Muscle layer of duodenum (tissue), 2 donors: ENCODE results near the gene KATNBL1.

Experiments
- H3K27ac ChIP-seq: one replicate; pipeline ENCODE4 v1.7.0; 2013; ENCODE audit warnings: mild to moderate bottlenecking, low read length
- H3K27me3 ChIP-seq: one replicate; pipeline ENCODE4 v1.7.0; 2013; ENCODE audit warnings: low read depth, mild to moderate bottlenecking, control low read depth, low read length
- H3K36me3 ChIP-seq, 2 donors: one replicate each; pipeline ENCODE4 v1.7.0; 2013; ENCODE audit warnings: low read length in 2 of 2, control low read depth in 1 of 2, mild to moderate bottlenecking in 1 of 2; ENCODE audit not compliant: insufficient read depth in 2 of 2, control insufficient read depth in 1 of 2
- H3K4me1 ChIP-seq, 2 donors: one replicate each; pipeline ENCODE4 v1.7.0; 2013; ENCODE audit warnings: low read length in 2 of 2, mild to moderate bottlenecking in 2 of 2, control low read depth in 1 of 2, moderate library complexity in 1 of 2; ENCODE audit not compliant: insufficient read depth in 2 of 2, control insufficient read depth in 1 of 2
- H3K4me3 ChIP-seq, 2 donors: one replicate each; pipeline ENCODE4 v1.7.0; 2013; ENCODE audit warnings: low read length in 2 of 2, low read depth in 1 of 2, mild to moderate bottlenecking in 1 of 2
- H3K9me3 ChIP-seq, 2 donors: one replicate each; pipeline ENCODE4 v1.7.0; 2013; ENCODE audit warnings: low read length in 2 of 2, control low read depth in 1 of 2, mild to moderate bottlenecking in 1 of 2; ENCODE audit not compliant: control insufficient read depth in 1 of 2
- donor health status: healthy.

Gene KATNBL1, protein sequence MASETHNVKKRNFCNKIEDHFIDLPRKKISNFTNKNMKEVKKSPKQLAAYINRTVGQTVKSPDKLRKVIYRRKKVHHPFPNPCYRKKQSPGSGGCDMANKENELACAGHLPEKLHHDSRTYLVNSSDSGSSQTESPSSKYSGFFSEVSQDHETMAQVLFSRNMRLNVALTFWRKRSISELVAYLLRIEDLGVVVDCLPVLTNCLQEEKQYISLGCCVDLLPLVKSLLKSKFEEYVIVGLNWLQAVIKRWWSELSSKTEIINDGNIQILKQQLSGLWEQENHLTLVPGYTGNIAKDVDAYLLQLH

DNA sequence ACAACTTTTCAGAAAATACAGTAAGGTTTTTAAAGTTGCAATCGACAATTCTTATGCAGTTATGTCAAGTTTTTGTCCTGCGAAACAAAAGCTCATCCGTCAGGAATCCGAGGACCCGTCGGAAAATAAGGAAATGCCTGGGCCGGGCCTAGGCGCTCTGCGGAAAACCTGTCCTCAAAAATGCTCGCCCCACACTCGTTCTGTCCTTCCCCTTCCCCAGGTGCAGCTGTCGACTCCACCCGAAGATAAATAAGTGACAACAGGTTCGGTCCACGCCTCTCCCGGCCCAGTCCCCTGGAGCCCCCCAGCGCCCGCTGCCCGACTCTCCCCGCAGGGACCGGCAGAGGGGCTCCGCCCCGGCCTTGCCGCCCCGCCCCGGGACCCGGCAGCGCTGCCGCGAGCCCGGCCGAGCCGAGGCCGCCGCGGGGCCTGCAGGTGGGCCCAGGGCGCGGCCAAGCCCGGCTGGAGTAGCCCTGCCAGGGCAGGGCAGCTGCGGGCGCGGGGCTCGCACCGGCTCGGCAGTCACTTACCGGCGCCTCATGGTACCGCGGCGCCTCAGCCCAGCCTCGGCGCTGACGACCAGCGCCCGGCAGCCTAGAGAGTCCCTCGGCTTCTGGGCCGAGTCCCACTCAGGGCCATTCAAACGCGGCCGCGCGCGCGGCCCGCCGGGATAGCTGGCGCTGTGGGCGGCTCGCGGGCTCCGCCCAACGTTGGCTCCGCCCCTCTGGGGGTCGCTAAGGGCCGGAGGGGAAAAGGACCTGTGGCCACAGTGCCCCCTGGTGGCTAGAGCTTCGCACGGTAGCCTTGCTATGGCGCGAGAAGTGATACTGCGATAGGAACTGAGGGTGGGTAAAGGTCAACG lies at the start of gene KATNBL1:
Gene KATNBL1 (minus strand): TSS at position 676 of the 862 bp plus-strand sequence. CDS start 46,420 bp downstream, outside the sequence.
- Histone ChIP-seq H3K4me3 (peak within 1 kb of the TSS; percentile 74 to 80), H3K27ac (peak within 1 kb of the TSS; percentile 77), H3K27me3 (no peaks in the 10 kb centered on the region), H3K9me3 (no peaks in the 10 kb centered on the region), H3K4me1 (peaks cover 7 to 9% of the 10 kb centered on the region in 2 donors), H3K36me3 (no peaks in the 10 kb centered on the region)

DNA sequence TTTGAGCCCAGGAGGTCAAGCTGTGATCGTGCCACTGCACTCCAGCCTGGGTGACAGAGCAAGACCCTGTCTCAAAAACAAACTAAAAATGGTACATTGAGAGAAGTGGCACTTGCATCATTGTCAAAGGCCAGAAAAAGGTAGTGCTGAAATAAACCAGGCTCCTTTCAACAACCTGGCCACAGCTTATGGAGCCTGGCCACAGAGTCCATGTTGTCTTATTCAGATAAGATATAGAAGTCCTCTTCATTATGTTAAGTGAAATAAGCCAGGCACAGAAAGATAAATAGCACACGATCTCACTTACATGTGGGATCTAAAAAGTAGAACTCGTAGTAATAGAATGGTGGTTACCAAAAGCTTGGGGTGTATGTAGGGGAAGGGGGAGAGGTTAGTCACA lies 49.7 kb upstream of the KATNBL1 start:
- Histone ChIP-seq H3K4me3 (no peak overlapping the region), H3K4me1 (no peaks in the 10 kb centered on the region), H3K9me3 (no peaks in the 10 kb centered on the region), H3K36me3 (peaks cover 8 to 36% of the 10 kb centered on the region in 2 donors), H3K27me3 (no peaks in the 10 kb centered on the region), H3K27ac (no peak overlapping the region)

DNA sequence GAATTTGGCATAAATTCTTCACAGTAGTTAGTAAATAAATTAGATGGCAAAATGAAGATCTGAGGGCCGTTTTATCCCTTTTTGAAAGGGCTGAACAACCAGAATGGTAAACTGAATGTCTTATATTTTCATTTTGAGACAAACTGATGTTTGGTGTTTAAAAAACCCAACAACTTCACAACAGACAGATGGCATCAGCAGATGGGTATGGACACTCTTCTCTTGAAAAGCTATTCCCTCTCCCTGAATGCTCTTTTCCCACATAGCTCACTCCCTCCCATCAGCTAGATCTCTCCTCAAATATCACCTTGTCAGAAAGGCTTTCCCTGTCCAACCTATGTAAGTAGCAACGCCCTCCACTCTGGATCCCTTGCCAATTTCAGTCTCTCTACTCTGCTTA lies 48.3 kb upstream of the KATNBL1 start:
- Histone ChIP-seq H3K36me3 (peaks cover 19 to 49% of the 10 kb centered on the region in 2 donors), H3K4me3 (no peak overlapping the region), H3K4me1 (no peaks in the 10 kb centered on the region), H3K9me3 (no peaks in the 10 kb centered on the region), H3K27ac (no peak overlapping the region), H3K27me3 (no peaks in the 10 kb centered on the region)

DNA sequence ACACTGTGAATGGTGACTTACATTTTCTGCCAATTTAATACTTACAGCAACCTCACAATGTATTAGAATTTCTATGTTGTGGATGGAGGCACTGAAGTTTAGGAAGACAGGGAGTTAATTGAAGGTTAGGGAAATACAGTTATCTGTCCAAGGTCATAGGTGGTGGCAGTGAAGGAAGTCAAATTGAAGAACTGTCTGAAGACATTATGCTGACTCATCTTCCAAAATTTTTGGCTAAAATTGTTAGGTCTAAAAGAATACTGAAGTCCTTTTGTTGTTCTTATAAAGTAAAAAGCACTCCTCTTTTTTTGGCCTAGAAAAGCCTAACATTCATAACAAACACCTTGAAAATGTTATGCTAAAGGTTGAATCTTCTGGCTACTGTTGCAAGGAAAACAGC lies 42.6 kb upstream of the KATNBL1 start:
- Histone ChIP-seq H3K27ac (no peak overlapping the region), H3K27me3 (no peaks in the 10 kb centered on the region), H3K4me1 (no peaks in the 10 kb centered on the region), H3K36me3 (peaks cover 30 to 65% of the 10 kb centered on the region in 2 donors), H3K4me3 (no peak overlapping the region), H3K9me3 (no peaks in the 10 kb centered on the region)

DNA sequence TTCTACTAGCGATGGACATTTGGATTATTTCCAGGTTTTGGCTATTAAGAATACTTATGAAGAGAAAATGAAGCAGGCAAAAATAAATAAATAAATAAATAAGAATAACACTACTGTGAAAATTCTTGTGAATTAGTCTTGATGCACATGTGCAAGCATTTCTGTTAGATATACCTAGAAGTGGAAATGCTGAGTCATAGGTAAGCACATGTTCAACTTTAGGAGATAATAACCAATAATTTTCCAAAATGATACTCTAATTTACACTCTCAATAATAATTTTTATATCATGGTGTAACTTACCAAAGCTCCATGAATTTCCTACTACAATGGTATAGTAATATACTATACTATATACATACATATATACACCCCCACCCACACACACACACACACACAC lies 38.3 kb upstream of the KATNBL1 start:
- H3K4me1 ChIP-seq = no peaks in the 10 kb centered on the region
- H3K36me3 ChIP-seq = peaks cover 32 to 53% of the 10 kb centered on the region in 2 donors
- H3K9me3 ChIP-seq = no peaks in the 10 kb centered on the region
- no peaks in the 10 kb centered on the region for H3K27me3 ChIP-seq
- no peak overlapping the region for H3K27ac ChIP-seq
- no peak overlapping the region for H3K4me3 ChIP-seq

DNA sequence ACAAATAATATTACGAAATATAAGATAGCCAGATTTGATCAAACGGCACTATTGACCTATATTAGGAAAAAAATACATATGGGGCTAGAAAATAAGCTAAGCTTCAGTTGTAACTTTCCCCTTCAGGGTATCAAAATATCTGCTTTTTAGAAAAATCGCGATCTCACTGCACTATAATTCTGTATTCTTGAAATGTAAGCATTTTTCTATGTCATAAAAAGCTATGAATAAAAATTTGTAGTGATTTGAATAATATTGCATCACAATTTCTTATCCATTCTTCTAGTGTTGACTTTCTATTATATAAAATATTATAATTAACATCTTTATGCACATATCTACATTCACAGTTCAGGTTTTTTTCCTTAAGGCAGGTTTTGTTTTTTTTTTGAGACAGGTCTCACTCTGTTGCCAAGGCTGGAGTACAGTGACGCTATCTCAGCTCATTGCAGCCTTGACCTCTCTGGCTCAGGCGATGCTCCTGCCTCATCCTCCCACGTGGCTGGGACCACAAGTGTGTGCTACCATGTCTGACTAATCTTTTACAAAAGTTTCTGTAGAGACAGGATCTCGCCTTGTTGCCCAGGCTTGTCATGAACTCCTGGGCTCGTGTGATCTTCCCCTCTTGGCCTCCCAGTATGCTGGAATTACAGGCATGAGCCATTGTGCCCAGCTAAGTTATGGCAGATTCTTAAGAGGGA lies 36.5 kb upstream of the KATNBL1 start:
- H3K4me1 ChIP-seq = no peaks in the 10 kb centered on the region
- peaks cover 28 to 46% of the 10 kb centered on the region in 2 donors for H3K36me3 ChIP-seq

DNA sequence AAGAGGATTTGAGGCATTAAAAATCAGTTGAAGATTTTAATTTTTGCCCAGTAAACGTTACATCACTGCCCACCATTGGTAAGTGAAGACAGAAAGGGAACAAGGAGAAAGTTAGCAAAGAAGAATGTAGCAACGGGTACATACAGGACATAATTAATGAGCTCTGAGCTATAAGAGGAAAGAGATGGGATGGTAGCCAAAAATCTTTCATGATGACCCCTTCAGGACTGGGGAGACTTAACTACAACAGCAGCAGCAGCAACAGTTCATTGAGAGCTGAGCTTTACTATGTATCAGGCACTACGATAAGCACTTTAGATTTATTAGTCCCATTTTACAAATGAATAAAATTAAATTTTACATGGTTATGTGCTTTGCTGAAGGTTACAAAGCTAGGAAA lies 33.3 kb upstream of the KATNBL1 start:
- no peaks in the 10 kb centered on the region for H3K27me3 ChIP-seq
- H3K36me3 ChIP-seq = peaks cover 44% of the 10 kb centered on the region in 2 donors
- H3K27ac ChIP-seq = no peak overlapping the region
- H3K4me3 ChIP-seq = no peak overlapping the region
- H3K9me3 ChIP-seq = no peaks in the 10 kb centered on the region
- H3K4me1 ChIP-seq = no peaks in the 10 kb centered on the region

More for the DNA sequence above, 36.5 kb upstream of the KATNBL1 start:
- H3K9me3 ChIP-seq = no peaks in the 10 kb centered on the region
- no peak overlapping the region for H3K27ac ChIP-seq
- H3K4me3 ChIP-seq = no peak overlapping the region
- H3K27me3 ChIP-seq = no peaks in the 10 kb centered on the region

DNA sequence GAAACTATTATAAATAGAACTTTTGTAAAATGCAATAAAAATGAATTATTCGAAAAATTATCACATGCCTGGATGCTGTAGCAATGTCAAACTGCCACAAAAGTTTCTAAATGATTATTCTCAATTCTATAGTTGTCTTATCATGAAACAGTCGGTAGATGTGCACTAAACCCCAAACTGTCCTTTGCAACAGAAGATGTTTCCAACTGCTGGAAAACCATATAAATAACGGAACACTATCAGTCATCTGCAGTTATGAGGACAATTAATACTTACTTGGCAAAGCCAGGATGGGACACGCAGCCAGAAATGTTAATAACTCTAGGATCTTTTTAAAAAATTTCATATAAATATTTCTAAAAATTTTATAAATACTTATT lies 32.4 kb upstream of the KATNBL1 start:
- H3K4me1 ChIP-seq = no peaks in the 10 kb centered on the region
- H3K9me3 ChIP-seq = no peaks in the 10 kb centered on the region
- H3K4me3 ChIP-seq = no peak overlapping the region
- H3K27me3 ChIP-seq = no peaks in the 10 kb centered on the region
- peaks cover 48 to 51% of the 10 kb centered on the region in 2 donors for H3K36me3 ChIP-seq
- H3K27ac ChIP-seq = no peak overlapping the region

DNA sequence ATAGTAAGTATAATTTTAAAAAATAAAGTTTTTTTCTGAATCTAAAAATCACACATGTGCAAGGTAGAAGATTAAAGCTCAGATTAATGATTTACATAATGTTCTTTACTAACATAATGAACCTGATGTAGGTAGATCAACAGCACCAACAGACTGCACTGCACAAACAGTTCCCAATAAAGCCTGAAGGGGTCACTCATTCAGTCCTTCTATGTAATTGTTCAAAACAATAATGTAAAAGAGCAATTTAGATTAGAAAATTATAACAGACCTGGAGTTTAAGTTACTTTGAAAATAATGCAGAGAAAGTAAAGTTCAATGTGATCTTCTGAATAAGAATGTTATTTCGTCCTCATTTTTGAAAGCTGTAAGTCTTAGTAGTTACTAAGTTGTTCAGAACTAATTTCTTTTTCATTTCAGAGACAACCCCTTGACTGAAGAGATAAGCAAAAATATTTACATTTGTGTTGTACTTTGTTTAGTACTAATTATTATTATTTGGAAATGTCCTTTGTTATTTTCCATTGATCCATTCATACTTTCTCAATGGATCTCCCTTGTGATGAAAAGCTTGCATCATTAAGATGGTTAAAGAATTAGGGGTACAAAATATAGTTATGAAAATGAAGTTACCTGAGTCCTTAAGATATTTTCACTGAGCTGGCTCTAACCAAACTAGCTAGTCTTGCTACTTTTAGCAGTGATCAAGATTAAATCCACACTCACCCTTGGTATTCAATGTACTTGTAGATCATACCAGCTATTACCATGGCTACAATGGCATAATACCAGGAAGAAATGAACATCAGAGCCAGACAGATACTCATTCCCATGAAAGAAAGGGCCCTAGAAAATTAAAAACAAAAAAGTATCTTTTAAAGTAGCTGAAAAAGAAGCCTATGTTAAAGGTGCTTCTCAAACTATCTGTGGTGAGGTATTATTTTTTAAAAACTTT lies 31.8 kb upstream of the KATNBL1 start:
- Histone ChIP-seq H3K27ac (no peak overlapping the region), H3K27me3 (no peaks in the 10 kb centered on the region), H3K4me3 (no peak overlapping the region), H3K9me3 (no peaks in the 10 kb centered on the region), H3K36me3 (peaks cover 48 to 54% of the 10 kb centered on the region in 2 donors), H3K4me1 (no peaks in the 10 kb centered on the region)

DNA sequence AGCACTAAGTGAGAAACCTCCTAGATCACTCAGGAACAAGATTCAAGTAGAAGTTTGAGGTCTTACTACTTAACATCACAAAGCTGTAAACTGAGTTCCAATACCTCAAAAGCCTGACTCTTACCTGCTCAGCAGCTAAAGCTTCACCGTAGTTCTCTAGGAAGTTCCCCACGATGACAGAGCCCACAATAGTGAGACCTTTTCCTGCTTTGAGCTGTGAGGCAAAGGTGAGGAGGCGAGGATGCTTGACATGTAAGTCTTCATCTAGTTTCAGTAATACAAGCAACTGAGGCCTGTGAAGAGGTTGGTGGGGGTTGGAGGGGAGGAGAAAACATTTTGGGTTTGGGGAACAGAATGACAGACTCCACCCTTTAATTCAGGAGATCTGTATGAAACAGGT lies 30.6 kb upstream of the KATNBL1 start:
- Histone ChIP-seq H3K4me3 (no peak overlapping the region), H3K4me1 (no peaks in the 10 kb centered on the region), H3K27ac (no peak overlapping the region), H3K9me3 (no peaks in the 10 kb centered on the region), H3K27me3 (no peaks in the 10 kb centered on the region), H3K36me3 (peaks cover 53 to 64% of the 10 kb centered on the region in 2 donors)
